KOPT-K1 (cell line): ENCODE data around the gene YY1.
"Not testable (repeated sequence)": the region's sequence is repeated elsewhere in the genome, so short reads cannot be mapped to it uniquely, and the experiment has no call there.

Experiments
- H3K27ac ChIP-seq: fragments of 200-600 bp; sonication (generic); 2 replicates; pipeline ENCODE4 v1.5.1; 2016; ENCODE audit warnings: antibody characterized with exemption, mild to moderate bottlenecking, low read depth, low read length; ENCODE audit not compliant: poor library complexity, severe bottlenecking
- H3K36me3 ChIP-seq: fragments of 200-600 bp; sonication (generic); 2 replicates; pipeline ENCODE4 v1.5.1; 2017; ENCODE audit warnings: antibody characterized with exemption, mild to moderate bottlenecking, low read length, moderate library complexity; ENCODE audit not compliant: insufficient read depth
- H3K9me3 ChIP-seq: fragments of 200-600 bp; sonication (generic); 2 replicates; pipeline ENCODE4 v1.5.1; 2017; ENCODE audit warnings: antibody characterized with exemption, low read length, mild to moderate bottlenecking; ENCODE audit not compliant: insufficient read depth, poor library complexity, severe bottlenecking

The YY1 gene

GRCh38 chr14:100238419-100239210 is at the start of gene YY1:
YY1 (plus strand) TSS chr14:100239144; CDS start chr14:100239245, 101 bp downstream.
- peaks cover 43% of the 10 kb centered on the region for H3K36me3 ChIP-seq
- peak within 1 kb of the TSS; percentile 97 for H3K27ac ChIP-seq
- H3K9me3 ChIP-seq = no peaks in the 10 kb centered on the region

DNA sequence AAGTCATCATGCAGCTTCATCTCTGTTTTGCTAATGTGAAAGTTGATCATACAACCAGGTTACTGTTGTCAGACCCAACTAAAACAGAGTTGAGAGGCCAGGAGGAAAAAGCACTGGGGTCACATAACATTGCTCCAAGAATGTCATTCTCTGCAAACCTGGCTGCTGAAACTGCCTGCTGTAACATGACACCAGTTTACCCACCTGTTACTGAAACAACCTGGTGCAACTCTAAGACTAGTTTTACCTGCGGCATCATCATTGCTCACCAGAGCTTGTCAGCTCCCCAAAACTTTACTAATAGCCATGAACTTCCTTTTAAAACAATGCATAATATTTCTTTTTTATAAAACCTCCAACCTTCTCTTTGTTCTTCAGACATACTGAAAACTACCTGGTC is 48.8 kb upstream of the YY1 start:
- Histone ChIP-seq H3K27ac (no peak overlapping the region), H3K36me3 (no peaks in the 10 kb centered on the region), H3K9me3 (no peaks in the 10 kb centered on the region)

GRCh38 chr14:100191584-100192249 is 47.2 kb upstream of the YY1 start:
- H3K27ac ChIP-seq = peak overlapping the region; percentile 87
- H3K9me3 ChIP-seq = no peaks in the 10 kb centered on the region
- no peaks in the 10 kb centered on the region for H3K36me3 ChIP-seq

DNA sequence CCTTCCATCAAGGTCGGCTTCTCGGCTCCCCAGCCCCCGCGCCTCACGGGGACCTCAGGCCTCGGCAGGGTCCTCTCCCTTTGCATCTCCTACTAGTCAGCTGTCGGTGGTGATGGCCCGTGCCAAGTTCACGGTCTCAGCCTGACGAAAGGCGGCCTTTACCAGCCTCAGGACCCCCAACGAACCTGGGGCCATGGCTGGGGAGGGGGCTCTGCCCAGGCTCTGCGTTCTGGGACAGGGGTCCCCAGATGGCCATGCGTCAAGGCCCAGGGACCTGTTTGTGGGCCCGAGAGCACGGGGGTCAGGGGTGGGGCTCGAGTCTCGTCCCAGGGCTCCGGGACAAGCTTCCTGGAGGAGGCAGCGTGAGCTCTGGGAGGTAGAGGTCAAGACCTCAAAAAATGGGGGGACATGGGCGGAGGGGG is 46.7 kb upstream of the YY1 start:
- Histone ChIP-seq H3K9me3 (no peaks in the 10 kb centered on the region), H3K27ac (peak overlapping the region; percentile 87), H3K36me3 (no peaks in the 10 kb centered on the region)

- H3K36me3 ChIP-seq = no peaks in the 10 kb centered on the region
- peak overlapping the region; percentile 87 for H3K27ac ChIP-seq
- H3K9me3 ChIP-seq = no peaks in the 10 kb centered on the region
Observed at GRCh38 chr14:100192672-100193416, 46.1 kb upstream of the YY1 start.

DNA sequence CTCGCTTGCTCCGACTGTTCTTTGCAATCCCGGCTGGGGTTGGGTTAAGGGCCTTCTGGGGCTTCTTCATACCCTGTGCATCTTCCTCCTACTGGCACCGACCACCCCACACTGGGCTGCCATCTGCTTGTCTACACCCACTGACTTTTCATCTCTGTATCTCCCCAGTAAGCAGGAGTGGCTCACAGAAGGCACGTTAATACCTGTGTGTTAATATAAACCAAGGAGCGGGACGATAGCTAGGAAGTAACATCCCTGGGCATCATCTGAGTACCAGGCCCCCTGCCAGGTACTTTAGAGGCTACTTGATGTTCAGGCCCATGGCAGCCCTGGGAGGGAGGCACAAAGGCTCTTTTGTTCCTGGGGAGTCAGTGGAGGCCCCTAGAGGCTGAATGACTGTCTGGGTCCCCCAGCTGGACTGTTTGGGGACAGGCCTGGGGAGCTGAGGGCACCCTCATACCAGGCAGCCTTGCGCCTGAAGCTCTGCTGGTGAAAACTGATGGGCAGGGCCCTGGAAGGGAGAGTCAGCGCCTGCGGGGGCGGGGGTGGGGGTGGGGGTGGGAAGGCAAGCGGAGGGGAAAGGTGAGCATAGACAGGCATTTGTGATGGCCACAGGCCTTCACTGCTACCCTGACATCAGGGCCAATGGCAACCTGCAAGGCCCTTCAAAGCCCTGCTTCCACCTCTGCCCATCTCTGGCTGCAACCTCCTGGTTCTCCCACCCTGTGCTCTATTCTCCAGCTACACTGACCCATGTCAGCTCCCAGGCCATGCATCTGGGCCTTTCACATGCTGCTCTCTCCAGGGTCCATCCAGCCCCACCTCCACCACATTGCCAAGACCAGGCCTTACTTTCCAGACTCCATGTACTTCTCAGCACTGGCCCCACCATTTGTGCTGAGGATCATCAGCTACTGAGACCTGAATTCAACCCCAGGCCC is 45.3 kb upstream of the YY1 start:
- H3K9me3 ChIP-seq = no peaks in the 10 kb centered on the region
- H3K27ac ChIP-seq = peak overlapping the region; percentile 87
- no peaks in the 10 kb centered on the region for H3K36me3 ChIP-seq

DNA sequence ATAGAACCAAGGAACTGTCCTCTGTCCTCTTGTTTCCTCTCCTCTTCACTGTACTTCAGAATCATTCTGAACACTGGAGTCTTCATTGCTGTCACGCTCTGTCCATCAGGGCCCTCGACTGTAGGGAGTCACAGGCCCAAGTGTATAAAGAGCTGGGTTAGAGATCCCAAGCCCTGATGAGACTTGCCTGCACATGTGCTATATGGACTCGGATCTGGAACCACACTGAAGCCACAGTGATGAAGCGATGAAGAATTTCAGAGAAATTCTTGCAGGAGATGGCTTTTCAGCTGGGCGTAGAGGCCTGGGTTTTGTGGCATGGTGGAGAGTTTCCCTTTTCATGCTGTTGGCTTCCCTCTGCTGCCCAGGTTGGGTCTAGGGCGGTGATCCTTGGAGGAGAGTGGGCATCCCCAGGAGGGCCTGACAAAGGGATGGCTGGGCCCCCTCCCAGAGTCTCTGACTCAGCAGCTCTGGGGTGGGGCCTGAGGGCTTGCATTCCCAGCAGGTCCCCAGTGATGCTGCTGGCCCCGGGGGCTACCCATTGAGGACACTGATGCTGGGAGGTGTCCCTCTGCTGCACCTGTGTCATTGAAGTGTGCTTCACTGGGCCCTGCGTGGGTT is 39.6 kb upstream of the YY1 start:
- Histone ChIP-seq H3K36me3 (no peaks in the 10 kb centered on the region), H3K9me3 (no peaks in the 10 kb centered on the region), H3K27ac (no peak overlapping the region)

DNA sequence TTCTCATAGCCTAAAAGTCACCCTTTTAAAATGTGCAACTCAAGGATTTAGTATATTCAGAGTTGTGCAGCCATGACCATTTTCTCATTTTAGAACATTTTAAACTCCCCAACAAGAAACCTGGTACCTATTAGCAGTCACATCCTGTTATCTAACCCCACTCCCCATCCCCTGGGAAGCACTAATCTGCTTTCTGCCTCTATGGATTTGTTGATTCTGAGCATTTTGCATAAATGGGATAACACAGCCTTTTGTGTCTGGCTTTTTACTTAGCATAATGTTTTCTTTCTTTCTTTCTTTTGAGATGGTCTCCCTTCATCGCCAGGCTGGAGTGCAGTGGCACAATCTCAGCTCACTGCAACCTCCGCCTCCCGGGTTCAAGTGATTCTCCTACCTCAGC is 38.6 kb upstream of the YY1 start:
- no peaks in the 10 kb centered on the region for H3K36me3 ChIP-seq
- no peaks in the 10 kb centered on the region for H3K9me3 ChIP-seq
- no peak overlapping the region for H3K27ac ChIP-seq

DNA sequence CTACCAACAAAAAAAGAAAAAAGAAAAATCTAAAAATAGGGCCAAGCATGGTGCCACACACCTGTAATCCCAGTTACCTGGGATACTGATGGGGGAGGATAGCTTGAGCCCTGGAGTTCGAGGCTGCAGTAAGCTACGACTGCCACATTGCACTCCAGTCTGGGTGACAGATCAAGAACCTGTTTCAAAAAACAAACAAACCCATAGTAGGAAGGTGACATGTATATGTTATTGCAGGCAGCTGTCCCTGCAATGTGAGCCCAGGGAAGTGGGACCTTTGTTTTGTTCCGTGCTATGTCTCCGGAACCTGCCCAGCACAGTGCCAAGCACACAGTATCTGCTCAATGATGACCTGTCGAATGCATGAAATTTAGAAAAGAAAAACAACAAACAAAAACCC is 37.2 kb upstream of the YY1 start:
- Histone ChIP-seq H3K36me3 (no peaks in the 10 kb centered on the region), H3K27ac (no peak overlapping the region)

GRCh38 chr14:100202712-100203111 is 36.2 kb upstream of the YY1 start:
- no peaks in the 10 kb centered on the region for H3K36me3 ChIP-seq
- H3K9me3 ChIP-seq = no peaks in the 10 kb centered on the region
- no peak overlapping the region for H3K27ac ChIP-seq

More for the DNA sequence above, 37.2 kb upstream of the YY1 start:
- H3K9me3 ChIP-seq = no peaks in the 10 kb centered on the region

- no peaks in the 10 kb centered on the region for H3K9me3 ChIP-seq
- no peak overlapping the region for H3K27ac ChIP-seq
- no peaks in the 10 kb centered on the region for H3K36me3 ChIP-seq
Observed at GRCh38 chr14:100203146-100203545, 35.8 kb upstream of the YY1 start.

DNA sequence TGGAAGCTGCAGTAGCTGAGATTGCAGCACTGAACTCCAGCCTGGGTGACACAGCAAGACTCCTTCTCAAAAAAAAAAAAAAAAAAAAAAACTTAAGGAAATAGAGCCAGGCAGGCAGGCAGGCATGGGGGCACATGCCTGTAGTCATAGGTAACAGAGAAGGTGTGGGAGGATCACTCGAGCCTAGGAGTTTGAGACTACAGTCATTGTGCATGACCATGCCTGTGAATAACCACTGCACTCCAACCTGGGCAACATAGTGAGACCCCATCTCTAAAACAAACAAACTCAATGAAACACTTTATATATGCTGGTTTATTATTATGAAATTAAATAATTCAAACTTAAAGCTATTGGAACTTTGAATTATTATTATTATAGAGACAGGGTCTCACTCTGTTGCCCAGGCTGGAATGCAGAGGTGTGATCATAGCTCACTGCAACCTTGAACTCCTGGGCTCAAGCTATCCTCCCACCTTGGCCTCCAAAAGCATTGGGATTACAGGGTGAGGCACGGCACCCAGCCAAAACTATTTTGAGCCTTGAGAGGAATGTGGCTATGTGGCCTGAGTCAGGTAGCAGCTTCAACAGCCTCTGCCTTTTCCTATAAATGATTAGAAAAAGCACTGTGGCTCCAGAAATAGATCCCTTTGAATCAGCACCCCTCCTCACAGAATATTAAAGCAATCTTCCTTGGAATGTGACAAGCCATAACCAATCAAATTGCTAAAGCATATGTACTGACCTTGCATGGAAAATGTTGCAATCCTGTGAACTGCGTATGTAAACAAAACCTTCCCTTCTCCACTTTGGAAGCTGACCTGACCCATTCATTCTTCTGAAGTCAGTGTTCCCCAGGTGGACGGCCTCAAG is 34.7 kb upstream of the YY1 start:
- Histone ChIP-seq H3K27ac (no peak overlapping the region), H3K36me3 (no peaks in the 10 kb centered on the region), H3K9me3 (no peaks in the 10 kb centered on the region)

DNA sequence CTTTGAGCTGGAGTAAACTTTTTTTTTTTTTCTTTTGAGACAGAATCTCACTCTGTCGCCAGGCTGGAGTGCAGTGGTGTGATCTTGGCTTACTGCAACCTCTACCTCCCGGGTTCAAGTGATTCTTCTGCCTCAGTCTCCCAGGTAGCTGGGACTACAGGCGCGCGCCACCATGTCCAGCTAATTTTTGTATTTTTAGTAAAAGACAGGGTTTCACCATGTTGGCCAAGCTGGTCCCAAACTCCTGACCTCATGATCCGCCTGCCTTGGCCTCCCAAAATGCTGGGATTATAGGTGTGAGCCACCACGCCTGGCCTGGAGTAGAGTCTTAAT is 34.1 kb upstream of the YY1 start:
- H3K27ac ChIP-seq, H3K36me3 ChIP-seq, H3K9me3 ChIP-seq: not testable (repeated sequence)
